Stimulated activated CD4-positive, alpha-beta T cell treated with anti-CD3 and anti-CD28 coated beads, TNF-alpha, amount 100 ng/mL, for 24 hours (primary cell): ENCODE data around the gene HAT1.
"Not testable (repeated sequence)": the region's sequence is repeated elsewhere in the genome, so short reads cannot be mapped to it uniquely, and the experiment has no call there.

Source experiments
- DNase-seq, 3 experiments: peaks; one replicate each; pipeline ENCODE4 v3.0.0-alpha.2; 2020; ENCODE audit warnings: low read depth in 3 of 3

Gene HAT1

GRCh38 chr2:171972329-171972982 lies 50.2 kb downstream of the HAT1 start:
- no peak for DNase-seq

- DNase-seq, result no peak
Measured at GRCh38 chr2:171979103-171979502, 56.8 kb downstream of the HAT1 start.

GRCh38 chr2:171983924-171984323 lies 61.7 kb downstream of the HAT1 start:
- DNase-seq, result not testable (repeated sequence)

- DNase-seq, result no peak
Measured at GRCh38 chr2:171985076-171985475, 62.8 kb downstream of the HAT1 start.

GRCh38 chr2:171986778-171987177 lies 64.5 kb downstream of the HAT1 start:
- no peak for DNase-seq

GRCh38 chr2:171991027-171991426 lies 68.8 kb downstream of the HAT1 start:
- DNase-seq, result no peak

GRCh38 chr2:171995586-171995985 lies 73.3 kb downstream of the HAT1 start:
- no peak for DNase-seq

GRCh38 chr2:171996021-171996420 lies 73.8 kb downstream of the HAT1 start:
- DNase-seq, result no peak

- DNase-seq, result not testable (repeated sequence)
Measured at GRCh38 chr2:171997031-171997430, 74.8 kb downstream of the HAT1 start.

- DNase-seq, result no peak
Measured at GRCh38 chr2:171999161-171999560, 76.9 kb downstream of the HAT1 start.

GRCh38 chr2:171999604-172000469 lies 77.6 kb downstream of the HAT1 start, which contains the start of gene METAP1D:
Gene METAP1D, plus strand, starts transcription at chr2:171999953. Its CDS starts 17 bp downstream, at chr2:171999970.
- DNase-seq, result peak; percentile 71 to 89 (median 77)

- DNase-seq, result no peak
Measured at GRCh38 chr2:172000696-172001361, 78.6 kb downstream of the HAT1 start.

- DNase-seq, result no peak
Measured at GRCh38 chr2:172007372-172007771, 85.1 kb downstream of the HAT1 start.

GRCh38 chr2:172009823-172010222 lies 87.6 kb downstream of the HAT1 start:
- DNase-seq, result no peak

- DNase-seq, result no peak
Measured at GRCh38 chr2:172011812-172012575, 89.7 kb downstream of the HAT1 start.

GRCh38 chr2:172012677-172013391 lies 90.6 kb downstream of the HAT1 start:
- DNase-seq, result no peak

- no peak for DNase-seq
Measured at GRCh38 chr2:172013396-172013795, 91.1 kb downstream of the HAT1 start.

- DNase-seq, result no peak
Measured at GRCh38 chr2:172021074-172021931, 99.0 kb downstream of the HAT1 start.

GRCh38 chr2:172021955-172022354 lies 99.7 kb downstream of the HAT1 start:
- no peak for DNase-seq

- no peak for DNase-seq
Measured at GRCh38 chr2:172031536-172031935, 109.3 kb downstream of the HAT1 start.
